ENCODE results near the gene MLC1.
"Not testable (repeated sequence)": the region's sequence is repeated elsewhere in the genome, so short reads cannot be mapped to it uniquely, and the experiment has no call there.

Gene MLC1

DNA sequence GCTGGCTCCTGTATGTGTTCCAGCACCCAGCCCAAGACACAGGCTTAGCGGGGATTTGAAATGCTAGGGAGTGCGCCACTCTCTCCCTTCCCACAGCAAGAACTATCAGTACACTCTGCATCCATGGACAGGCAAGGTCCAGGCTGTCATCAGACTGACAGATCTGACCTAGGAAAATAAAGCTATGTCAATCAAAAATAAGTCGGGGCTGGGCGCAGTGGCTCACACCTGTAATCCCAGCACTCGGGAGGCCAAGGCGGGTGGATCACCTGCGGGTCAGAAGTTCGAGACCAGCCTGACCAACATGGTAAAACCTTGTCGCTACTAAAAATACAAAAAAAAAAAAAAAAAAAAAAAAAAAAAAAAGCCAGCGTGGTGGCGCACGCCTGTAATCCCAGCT is 2.9 kb upstream of the MLC1 start:
- Histone ChIP-seq H3K27me3 (ENCODE audit: control insufficient read depth in 1 of 2, insufficient read depth in 1 of 2, low read length in 2 of 2) (peaks cover 12 to 47% of the 10 kb centered on the region in 2 experiments), H4K91ac (ENCODE audit: low read length) (no peak overlapping the region), H3K4me1 (ENCODE audit: control insufficient read depth, insufficient read depth, low read depth, low read length) (peaks cover 2% of the 10 kb centered on the region), H3K36me3 (ENCODE audit: control insufficient read depth in 1 of 2, insufficient read depth in 2 of 2, low read depth in 1 of 2, low read length in 2 of 2) (no peaks in the 10 kb centered on the region), H2AFZ (ENCODE audit: low read depth, low read length) (no peak overlapping the region), H3K23ac (ENCODE audit: low read length in 2 of 2) (no peak overlapping the region), H3K18ac (ENCODE audit: low read depth in 1 of 2, low read length in 2 of 2) (no peak overlapping the region), H2AK5ac (ENCODE audit: low read length, severe bottlenecking) (no peak overlapping the region), H3K14ac (ENCODE audit: low read length in 2 of 2) (no peak overlapping the region), H3K4me3 (ENCODE audit: insufficient read depth in 1 of 2, low read depth in 1 of 2, low read length in 2 of 2) (no peak overlapping the region), H3K4me2 (ENCODE audit: low read length, poor library complexity, severe bottlenecking) (no peak overlapping the region), H2BK120ac (ENCODE audit: low read depth, low read length) (no peak overlapping the region), H3K9me3 (ENCODE audit: control insufficient read depth, low read length) (no peaks in the 10 kb centered on the region), H3K4ac (ENCODE audit: low read depth in 1 of 2, low read length in 2 of 2) (no peak overlapping the region), H2BK15ac (ENCODE audit: low read depth, poor library complexity, severe bottlenecking) (no peak overlapping the region), H4K8ac (ENCODE audit: low read length) (no peak overlapping the region), H2BK5ac (ENCODE audit: low read depth, low read length, poor library complexity, severe bottlenecking) (no peak overlapping the region), H2BK12ac (ENCODE audit: low read length in 2 of 2) (no peak overlapping the region), H3K9ac (ENCODE audit: low read length) (no peak overlapping the region), H3K79me1 (replicated peaks; ENCODE audit: low read length, poor library complexity, severe bottlenecking) (no peaks in the 10 kb centered on the region), H3K27ac (ENCODE audit: low read length, poor library complexity, severe bottlenecking) (no peak overlapping the region)
- 94% methylated on average over 7 of the region's 12 CpGs for WGBS
- no peak for DNase-seq

DNA sequence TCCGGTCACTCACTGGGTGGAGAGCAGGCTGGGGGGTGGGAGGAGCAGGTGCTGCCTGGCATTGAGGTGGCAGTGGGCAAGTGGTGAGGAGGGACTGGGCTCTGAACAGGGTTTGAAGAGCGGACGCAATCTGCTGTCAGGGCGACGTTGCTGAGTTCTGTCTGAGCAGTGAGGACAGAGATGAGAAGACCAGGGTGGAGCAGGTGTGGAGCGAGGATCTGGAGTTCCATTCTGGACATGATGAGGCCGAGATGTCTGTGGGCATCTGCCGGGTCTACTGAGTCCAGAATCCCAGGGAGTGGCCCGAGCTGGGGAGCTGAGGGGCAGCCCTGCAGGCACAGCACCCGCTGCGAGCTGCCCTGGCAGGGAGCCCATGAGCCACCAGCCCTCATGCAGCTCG is 2.4 kb upstream of the MLC1 start:
- no peak overlapping the region for H2BK120ac ChIP-seq (ENCODE audit: low read depth, low read length)
- H3K4me2 ChIP-seq (ENCODE audit: low read length, poor library complexity, severe bottlenecking), result no peak overlapping the region
- H3K23ac ChIP-seq (ENCODE audit: low read length in 2 of 2), result no peak overlapping the region
- H4K8ac ChIP-seq (ENCODE audit: low read length), result no peak overlapping the region
- no peaks in the 10 kb centered on the region for H3K36me3 ChIP-seq (ENCODE audit: control insufficient read depth in 1 of 2, insufficient read depth in 2 of 2, low read depth in 1 of 2, low read length in 2 of 2)
- H2BK5ac ChIP-seq (ENCODE audit: low read depth, low read length, poor library complexity, severe bottlenecking), result no peak overlapping the region
- no peak overlapping the region for H4K91ac ChIP-seq (ENCODE audit: low read length)
- H3K18ac ChIP-seq (ENCODE audit: low read depth in 1 of 2, low read length in 2 of 2), result no peak overlapping the region
- peaks cover 12 to 50% of the 10 kb centered on the region in 2 experiments for H3K27me3 ChIP-seq (ENCODE audit: control insufficient read depth in 1 of 2, insufficient read depth in 1 of 2, low read length in 2 of 2)
- no peak overlapping the region for H2AFZ ChIP-seq (ENCODE audit: low read depth, low read length)
- H2AK5ac ChIP-seq (ENCODE audit: low read length, severe bottlenecking), result no peak overlapping the region
- no peak overlapping the region for H3K9ac ChIP-seq (ENCODE audit: low read length)
- no peak for DNase-seq
- 88% methylated on average over 12 of the region's 12 CpGs for WGBS
- no peaks in the 10 kb centered on the region for H3K9me3 ChIP-seq (ENCODE audit: control insufficient read depth, low read length)
- H3K4me1 ChIP-seq (ENCODE audit: control insufficient read depth, insufficient read depth, low read depth, low read length), result peaks cover 2% of the 10 kb centered on the region
- no peak overlapping the region for H3K27ac ChIP-seq (ENCODE audit: low read length, poor library complexity, severe bottlenecking)
- no peak overlapping the region for H3K4me3 ChIP-seq (ENCODE audit: insufficient read depth in 1 of 2, low read depth in 1 of 2, low read length in 2 of 2)
- no peak overlapping the region for H3K14ac ChIP-seq (ENCODE audit: low read length in 2 of 2)
- no peak overlapping the region for H2BK12ac ChIP-seq (ENCODE audit: low read length in 2 of 2)
- H3K4ac ChIP-seq (ENCODE audit: low read depth in 1 of 2, low read length in 2 of 2), result no peak overlapping the region
- no peak overlapping the region for H2BK15ac ChIP-seq (ENCODE audit: low read depth, poor library complexity, severe bottlenecking)
- no peaks in the 10 kb centered on the region for H3K79me1 ChIP-seq (replicated peaks; ENCODE audit: low read length, poor library complexity, severe bottlenecking)

DNA sequence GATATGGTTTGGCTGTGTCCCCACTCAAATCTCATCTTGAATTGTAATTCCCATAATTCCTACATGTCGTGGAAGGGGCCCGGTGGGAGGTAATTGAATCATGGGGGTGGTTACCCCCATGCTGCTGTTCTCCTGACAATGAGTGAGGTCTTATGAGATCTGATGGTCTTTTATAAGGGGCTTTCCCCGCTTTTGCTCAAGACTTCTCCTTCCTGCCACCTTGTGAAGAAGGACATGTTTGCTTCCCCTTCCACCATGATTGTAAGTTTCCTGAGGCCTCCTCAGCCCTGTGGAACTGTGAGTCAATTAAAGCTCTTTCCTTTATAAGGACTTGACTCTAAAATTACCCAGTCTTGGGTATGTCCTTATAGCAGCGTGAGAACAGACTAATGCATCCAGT is 1.7 kb upstream of the MLC1 start:
- H2BK15ac ChIP-seq (ENCODE audit: low read depth, poor library complexity, severe bottlenecking); H2BK120ac ChIP-seq (ENCODE audit: low read depth, low read length); H2BK12ac ChIP-seq (ENCODE audit: low read length in 2 of 2); H4K8ac ChIP-seq (ENCODE audit: low read length); DNase-seq; H2AFZ ChIP-seq (ENCODE audit: low read depth, low read length); H3K23ac ChIP-seq (ENCODE audit: low read length in 2 of 2); H2BK5ac ChIP-seq (ENCODE audit: low read depth, low read length, poor library complexity, severe bottlenecking); H3K14ac ChIP-seq (ENCODE audit: low read length in 2 of 2); H3K9ac ChIP-seq (ENCODE audit: low read length); H2AK5ac ChIP-seq (ENCODE audit: low read length, severe bottlenecking); H3K36me3 ChIP-seq (ENCODE audit: control insufficient read depth in 1 of 2, insufficient read depth in 2 of 2, low read depth in 1 of 2, low read length in 2 of 2); H3K9me3 ChIP-seq (ENCODE audit: control insufficient read depth, low read length); H3K4me3 ChIP-seq (ENCODE audit: insufficient read depth in 1 of 2, low read depth in 1 of 2, low read length in 2 of 2); H3K4me1 ChIP-seq (ENCODE audit: control insufficient read depth, insufficient read depth, low read depth, low read length); H3K4me2 ChIP-seq (ENCODE audit: low read length, poor library complexity, severe bottlenecking); H3K4ac ChIP-seq (ENCODE audit: low read depth in 1 of 2, low read length in 2 of 2); H3K27ac ChIP-seq (ENCODE audit: low read length, poor library complexity, severe bottlenecking); H4K91ac ChIP-seq (ENCODE audit: low read length); H3K79me1 ChIP-seq (replicated peaks; ENCODE audit: low read length, poor library complexity, severe bottlenecking); H3K18ac ChIP-seq (ENCODE audit: low read depth in 1 of 2, low read length in 2 of 2): not testable (repeated sequence)
- 97% methylated on average over 4 of the region's 4 CpGs for WGBS
- peaks cover 12 to 48% of the 10 kb centered on the region in 2 experiments for H3K27me3 ChIP-seq (ENCODE audit: control insufficient read depth in 1 of 2, insufficient read depth in 1 of 2, low read length in 2 of 2)

DNA sequence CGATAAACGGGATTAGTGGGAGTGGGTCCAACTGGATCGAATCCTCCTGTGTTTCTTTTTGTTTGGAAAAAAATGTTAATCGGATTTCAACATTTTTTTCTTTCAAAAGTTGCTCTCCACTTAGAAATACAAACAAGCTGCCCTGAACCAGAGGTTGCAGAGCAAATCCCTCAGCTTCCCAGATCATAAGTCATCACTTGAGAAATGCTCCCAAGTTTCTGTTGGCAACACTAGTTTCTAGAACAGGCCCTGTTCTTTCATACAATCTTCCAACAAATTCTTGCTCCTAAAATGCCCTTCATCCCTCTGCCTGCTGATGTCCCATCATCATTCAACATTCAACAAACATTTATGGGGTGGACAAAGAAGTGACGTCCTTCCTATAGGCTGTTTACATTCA is 1.3 kb upstream of the MLC1 start:
- Histone ChIP-seq H3K9ac (ENCODE audit: low read length) (no peak overlapping the region), H3K9me3 (ENCODE audit: control insufficient read depth, low read length) (no peaks in the 10 kb centered on the region), H2AK5ac (ENCODE audit: low read length, severe bottlenecking) (no peak overlapping the region), H3K4ac (ENCODE audit: low read depth in 1 of 2, low read length in 2 of 2) (no peak overlapping the region), H3K4me3 (ENCODE audit: insufficient read depth in 1 of 2, low read depth in 1 of 2, low read length in 2 of 2) (no peak overlapping the region), H3K27ac (ENCODE audit: low read length, poor library complexity, severe bottlenecking) (no peak overlapping the region), H4K91ac (ENCODE audit: low read length) (no peak overlapping the region), H4K8ac (ENCODE audit: low read length) (no peak overlapping the region), H3K14ac (ENCODE audit: low read length in 2 of 2) (no peak overlapping the region), H3K36me3 (ENCODE audit: control insufficient read depth in 1 of 2, insufficient read depth in 2 of 2, low read depth in 1 of 2, low read length in 2 of 2) (peaks cover 0 to 3% of the 10 kb centered on the region in 2 experiments), H2BK15ac (ENCODE audit: low read depth, poor library complexity, severe bottlenecking) (no peak overlapping the region), H3K18ac (ENCODE audit: low read depth in 1 of 2, low read length in 2 of 2) (no peak overlapping the region), H2AFZ (ENCODE audit: low read depth, low read length) (no peak overlapping the region), H2BK120ac (ENCODE audit: low read depth, low read length) (no peak overlapping the region), H3K79me1 (replicated peaks; ENCODE audit: low read length, poor library complexity, severe bottlenecking) (no peaks in the 10 kb centered on the region), H3K4me2 (ENCODE audit: low read length, poor library complexity, severe bottlenecking) (no peak overlapping the region), H3K23ac (ENCODE audit: low read length in 2 of 2) (no peak overlapping the region), H2BK5ac (ENCODE audit: low read depth, low read length, poor library complexity, severe bottlenecking) (no peak overlapping the region), H2BK12ac (ENCODE audit: low read length in 2 of 2) (no peak overlapping the region), H3K4me1 (ENCODE audit: control insufficient read depth, insufficient read depth, low read depth, low read length) (peaks cover 2% of the 10 kb centered on the region), H3K27me3 (ENCODE audit: control insufficient read depth in 1 of 2, insufficient read depth in 1 of 2, low read length in 2 of 2) (peaks cover 12 to 47% of the 10 kb centered on the region in 2 experiments)
- DNase-seq, result peak; percentile 37
- WGBS, result 92% methylated on average over 4 of the region's 5 CpGs

All from mesenchymal stem cell (in vitro differentiated cells and primary cell).